HUES48 (cell line): ENCODE results near the gene CBX6.

Experiments used
- H3K27ac ChIP-seq: one replicate; pipeline ENCODE4 v1.7.0; 2013; ENCODE audit warnings: low read depth, low read length, inconsistent platforms
- H3K27me3 ChIP-seq: 2 replicates; pipeline ENCODE4 v1.6.1; 2013; ENCODE audit warnings: mild to moderate bottlenecking, low read length; ENCODE audit not compliant: control insufficient read depth, insufficient read depth
- H3K36me3 ChIP-seq: 2 replicates; pipeline ENCODE4 v1.6.1; 2013; ENCODE audit warnings: low read length; ENCODE audit not compliant: control insufficient read depth, insufficient read depth
- H3K4me1 ChIP-seq: 2 replicates; pipeline ENCODE4 v1.6.1; 2013; ENCODE audit warnings: mild to moderate bottlenecking, low read length; ENCODE audit not compliant: control insufficient read depth, insufficient read depth
- H3K4me3 ChIP-seq: 2 replicates; pipeline ENCODE4 v1.5.1; 2013; ENCODE audit warnings: mild to moderate bottlenecking, low read depth, low read length
- H3K9ac ChIP-seq: 2 replicates; pipeline ENCODE4 v1.6.1; 2013; ENCODE audit warnings: mild to moderate bottlenecking, low read depth, low read length, moderate library complexity
- H3K9me3 ChIP-seq: 2 replicates; pipeline ENCODE4 v1.6.1; 2013; ENCODE audit warnings: low read length; ENCODE audit not compliant: control insufficient read depth, insufficient read depth

CBX6 gene

GRCh38 chr22:38827510-38827909 lies 44.5 kb downstream of the CBX6 start:
- no peaks in the 10 kb centered on the region for H3K9me3 ChIP-seq
- no peaks in the 10 kb centered on the region for H3K4me1 ChIP-seq
- H3K9ac ChIP-seq = no peak overlapping the region
- no peaks in the 10 kb centered on the region for H3K27me3 ChIP-seq
- H3K27ac ChIP-seq = no peak overlapping the region
- H3K4me3 ChIP-seq = no peak overlapping the region
- no peaks in the 10 kb centered on the region for H3K36me3 ChIP-seq

- no peaks in the 10 kb centered on the region for H3K9me3 ChIP-seq
- H3K27me3 ChIP-seq = no peaks in the 10 kb centered on the region
- no peak overlapping the region for H3K4me3 ChIP-seq
- H3K27ac ChIP-seq = no peak overlapping the region
- H3K9ac ChIP-seq = no peak overlapping the region
- no peaks in the 10 kb centered on the region for H3K36me3 ChIP-seq
- no peaks in the 10 kb centered on the region for H3K4me1 ChIP-seq
Measured at GRCh38 chr22:38826801-38827200, 45.2 kb downstream of the CBX6 start.

- H3K27ac ChIP-seq = no peak overlapping the region
- no peaks in the 10 kb centered on the region for H3K4me1 ChIP-seq
- no peaks in the 10 kb centered on the region for H3K27me3 ChIP-seq
- no peak overlapping the region for H3K9ac ChIP-seq
- no peaks in the 10 kb centered on the region for H3K36me3 ChIP-seq
- no peak overlapping the region for H3K4me3 ChIP-seq
- H3K9me3 ChIP-seq = no peaks in the 10 kb centered on the region
Measured at GRCh38 chr22:38826386-38826785, 45.6 kb downstream of the CBX6 start.

- H3K9ac ChIP-seq = no peak overlapping the region
- no peak overlapping the region for H3K4me3 ChIP-seq
- H3K4me1 ChIP-seq = no peaks in the 10 kb centered on the region
- no peaks in the 10 kb centered on the region for H3K27me3 ChIP-seq
- H3K9me3 ChIP-seq = no peaks in the 10 kb centered on the region
- H3K27ac ChIP-seq = no peak overlapping the region
- no peaks in the 10 kb centered on the region for H3K36me3 ChIP-seq
Measured at GRCh38 chr22:38824585-38824984, 47.4 kb downstream of the CBX6 start.

- no peak overlapping the region for H3K27ac ChIP-seq
- no peaks in the 10 kb centered on the region for H3K9me3 ChIP-seq
- no peaks in the 10 kb centered on the region for H3K27me3 ChIP-seq
- no peak overlapping the region for H3K4me3 ChIP-seq
- no peak overlapping the region for H3K9ac ChIP-seq
- H3K36me3 ChIP-seq = no peaks in the 10 kb centered on the region
- H3K4me1 ChIP-seq = no peaks in the 10 kb centered on the region
Measured at GRCh38 chr22:38823637-38824036, 48.4 kb downstream of the CBX6 start.

GRCh38 chr22:38823076-38823475 lies 48.9 kb downstream of the CBX6 start:
- Histone ChIP-seq H3K36me3 (no peaks in the 10 kb centered on the region), H3K9ac (no peak overlapping the region), H3K4me3 (no peak overlapping the region), H3K27me3 (no peaks in the 10 kb centered on the region), H3K9me3 (no peaks in the 10 kb centered on the region), H3K27ac (no peak overlapping the region), H3K4me1 (no peaks in the 10 kb centered on the region)

- 0 out of 2 replicates have a peak, but pooled peaks cover 3% of the 10 kb centered on the region for H3K4me1 ChIP-seq
- H3K4me3 ChIP-seq = no peak overlapping the region
- H3K36me3 ChIP-seq = no peaks in the 10 kb centered on the region
- H3K27ac ChIP-seq = no peak overlapping the region
- no peak overlapping the region for H3K9ac ChIP-seq
- H3K27me3 ChIP-seq = no peaks in the 10 kb centered on the region
- H3K9me3 ChIP-seq = no peaks in the 10 kb centered on the region
Measured at GRCh38 chr22:38820020-38820419, 52.0 kb downstream of the CBX6 start.

- Histone ChIP-seq H3K36me3 (no peaks in the 10 kb centered on the region), H3K9me3 (no peaks in the 10 kb centered on the region)
Measured at GRCh38 chr22:38819387-38819940, 52.6 kb downstream of the CBX6 start.

GRCh38 chr22:38817196-38817595 lies 54.8 kb downstream of the CBX6 start:
- H3K27me3 ChIP-seq = no peaks in the 10 kb centered on the region
- no peaks in the 10 kb centered on the region for H3K36me3 ChIP-seq
- 0 out of 2 replicates have a peak, but pooled peaks cover 3% of the 10 kb centered on the region for H3K4me1 ChIP-seq
- H3K9me3 ChIP-seq = no peaks in the 10 kb centered on the region
- no peak overlapping the region for H3K27ac ChIP-seq
- H3K4me3 ChIP-seq = no peak overlapping the region
- H3K9ac ChIP-seq = no peak overlapping the region

More at GRCh38 chr22:38819387-38819940, 52.6 kb downstream of the CBX6 start:
- H3K27ac ChIP-seq = no peak overlapping the region
- H3K9ac ChIP-seq = no peak overlapping the region
- 0 out of 2 replicates have a peak, but pooled peaks cover 3% of the 10 kb centered on the region for H3K4me1 ChIP-seq
- H3K27me3 ChIP-seq = no peaks in the 10 kb centered on the region
- H3K4me3 ChIP-seq = no peak overlapping the region

- no peak overlapping the region for H3K9ac ChIP-seq
- H3K4me1 ChIP-seq = 0 out of 2 replicates have a peak, but pooled peaks cover 3% of the 10 kb centered on the region
Measured at GRCh38 chr22:38815842-38816241, 56.2 kb downstream of the CBX6 start.

More at GRCh38 chr22:38815842-38816241, 56.2 kb downstream of the CBX6 start:
- H3K4me3 ChIP-seq = no peak overlapping the region
- H3K9me3 ChIP-seq = no peaks in the 10 kb centered on the region
- H3K27me3 ChIP-seq = no peaks in the 10 kb centered on the region
- H3K36me3 ChIP-seq = no peaks in the 10 kb centered on the region
- no peak overlapping the region for H3K27ac ChIP-seq
